NT2/D1 (cell line): ENCODE measurements around the gene CLIC5.

ENCODE experiments used
- SUZ12 ChIP-seq: IDR thresholded peaks from 2 replicates; pipeline ENCODE4 v1.6.1; 2011; ENCODE audit not compliant: insufficient read length, insufficient read depth; ENCODE audit errors: extremely low read depth
- YY1 ChIP-seq: IDR thresholded peaks from 2 replicates; pipeline ENCODE4 v1.6.1; 2011; ENCODE audit not compliant: insufficient read length, insufficient read depth
- ZNF274 ChIP-seq: IDR thresholded peaks from 2 replicates; pipeline ENCODE4 v1.6.1; 2011; ENCODE audit warnings: mild to moderate bottlenecking, low read depth, low read length

DNA sequence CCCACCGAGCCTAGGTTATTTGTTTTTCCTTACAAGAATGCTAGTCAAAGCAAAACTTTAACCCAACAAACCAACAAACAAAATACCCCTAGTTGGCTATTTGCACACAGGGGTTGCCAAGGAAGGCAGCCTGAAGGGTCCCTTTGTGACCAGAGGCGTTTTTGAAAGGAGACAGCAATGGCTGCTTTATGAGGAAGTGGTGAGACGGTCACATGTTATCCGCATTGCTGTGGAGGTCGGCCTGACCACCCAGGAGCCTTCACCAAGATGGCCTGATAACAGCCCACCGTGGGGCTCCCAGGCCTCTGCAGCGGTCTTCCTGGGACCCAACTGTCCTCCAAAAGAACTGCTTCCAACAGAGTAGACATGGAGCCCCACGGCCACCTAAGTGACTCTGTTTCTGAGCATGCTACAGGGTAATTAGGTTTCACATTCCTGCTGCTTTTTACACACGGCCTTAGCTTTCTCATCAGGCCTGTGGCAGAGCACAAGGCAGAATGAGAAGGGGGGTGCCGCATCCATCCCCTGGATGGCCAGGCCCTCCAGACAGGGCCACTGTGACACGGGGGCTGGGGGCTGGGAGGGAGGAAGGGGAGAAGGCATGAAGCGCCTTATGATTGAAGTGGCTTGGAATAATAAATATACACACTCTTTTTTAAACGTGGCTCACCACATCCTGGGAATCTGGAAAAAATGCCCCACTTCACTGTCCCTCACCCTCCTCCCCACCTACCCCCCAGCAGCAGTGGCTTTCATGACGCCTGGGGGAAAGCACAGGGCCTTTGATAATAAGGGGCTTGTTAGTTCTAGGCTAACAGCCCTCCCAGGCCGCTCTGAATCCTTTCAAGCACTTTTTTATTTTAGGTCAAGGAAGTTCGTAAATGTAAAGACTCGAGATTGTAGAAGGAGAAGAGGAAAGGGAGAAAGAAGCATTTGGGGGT lies 86.0 kb downstream of the CLIC5 start:
- TF ChIP-seq YY1: no peak
- TF ChIP-seq ZNF274: no peak
- TF ChIP-seq SUZ12: no peak
